LNCAP (cell line): ENCODE results near the gene SRPK3.

Experiments
- TF ChIP-seq, protein P1 (sequence below): fragments of 450-650 bp; IDR thresholded peaks from 2 replicates; pipeline ENCODE4 v1.5.1; 2017; ENCODE audit warnings: mild to moderate bottlenecking

The SRPK3 gene

DNA sequence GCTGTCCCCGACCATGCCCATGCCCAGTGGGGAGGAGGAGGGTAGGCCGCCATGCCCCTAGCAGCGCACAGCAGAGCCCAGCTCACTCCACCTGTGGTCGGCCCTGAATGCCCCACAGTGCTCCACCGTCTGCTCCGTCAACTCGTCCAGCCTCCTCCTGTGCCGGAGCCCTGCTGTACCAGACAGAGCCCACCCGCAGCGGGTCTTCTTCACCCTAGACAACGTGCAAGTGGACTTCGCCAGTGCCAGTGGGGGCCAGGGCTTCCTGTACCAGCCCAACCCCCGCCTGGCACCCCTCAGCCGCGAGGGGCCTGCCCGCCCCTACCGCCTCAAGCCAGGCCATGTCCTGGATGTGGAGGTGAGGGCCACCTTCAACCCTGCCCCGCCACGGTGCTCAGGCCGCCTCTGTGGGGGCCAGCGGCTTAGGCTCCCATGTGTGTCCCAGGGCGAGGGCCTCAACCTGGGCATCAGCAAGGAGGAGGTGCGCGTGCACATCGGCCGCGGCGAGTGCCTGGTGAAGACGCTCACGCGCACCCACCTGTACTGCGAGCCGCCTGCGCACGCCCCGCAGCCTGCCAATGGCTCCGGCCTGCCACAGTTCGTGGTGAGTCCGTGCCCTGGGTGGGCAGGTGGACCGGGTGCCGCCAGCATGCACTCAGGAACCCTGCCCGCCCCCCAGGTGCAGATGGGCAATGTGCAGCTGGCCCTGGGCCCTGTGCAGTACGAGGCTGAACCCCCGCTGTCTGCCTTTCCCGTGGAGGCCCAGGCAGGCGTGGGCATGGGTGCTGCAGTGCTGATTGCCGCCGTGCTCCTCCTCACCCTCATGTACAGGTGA is 6.9 kb upstream of the SRPK3 start:
- TF ChIP-seq, protein P1, sequence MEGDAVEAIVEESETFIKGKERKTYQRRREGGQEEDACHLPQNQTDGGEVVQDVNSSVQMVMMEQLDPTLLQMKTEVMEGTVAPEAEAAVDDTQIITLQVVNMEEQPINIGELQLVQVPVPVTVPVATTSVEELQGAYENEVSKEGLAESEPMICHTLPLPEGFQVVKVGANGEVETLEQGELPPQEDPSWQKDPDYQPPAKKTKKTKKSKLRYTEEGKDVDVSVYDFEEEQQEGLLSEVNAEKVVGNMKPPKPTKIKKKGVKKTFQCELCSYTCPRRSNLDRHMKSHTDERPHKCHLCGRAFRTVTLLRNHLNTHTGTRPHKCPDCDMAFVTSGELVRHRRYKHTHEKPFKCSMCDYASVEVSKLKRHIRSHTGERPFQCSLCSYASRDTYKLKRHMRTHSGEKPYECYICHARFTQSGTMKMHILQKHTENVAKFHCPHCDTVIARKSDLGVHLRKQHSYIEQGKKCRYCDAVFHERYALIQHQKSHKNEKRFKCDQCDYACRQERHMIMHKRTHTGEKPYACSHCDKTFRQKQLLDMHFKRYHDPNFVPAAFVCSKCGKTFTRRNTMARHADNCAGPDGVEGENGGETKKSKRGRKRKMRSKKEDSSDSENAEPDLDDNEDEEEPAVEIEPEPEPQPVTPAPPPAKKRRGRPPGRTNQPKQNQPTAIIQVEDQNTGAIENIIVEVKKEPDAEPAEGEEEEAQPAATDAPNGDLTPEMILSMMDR = no peak

DNA sequence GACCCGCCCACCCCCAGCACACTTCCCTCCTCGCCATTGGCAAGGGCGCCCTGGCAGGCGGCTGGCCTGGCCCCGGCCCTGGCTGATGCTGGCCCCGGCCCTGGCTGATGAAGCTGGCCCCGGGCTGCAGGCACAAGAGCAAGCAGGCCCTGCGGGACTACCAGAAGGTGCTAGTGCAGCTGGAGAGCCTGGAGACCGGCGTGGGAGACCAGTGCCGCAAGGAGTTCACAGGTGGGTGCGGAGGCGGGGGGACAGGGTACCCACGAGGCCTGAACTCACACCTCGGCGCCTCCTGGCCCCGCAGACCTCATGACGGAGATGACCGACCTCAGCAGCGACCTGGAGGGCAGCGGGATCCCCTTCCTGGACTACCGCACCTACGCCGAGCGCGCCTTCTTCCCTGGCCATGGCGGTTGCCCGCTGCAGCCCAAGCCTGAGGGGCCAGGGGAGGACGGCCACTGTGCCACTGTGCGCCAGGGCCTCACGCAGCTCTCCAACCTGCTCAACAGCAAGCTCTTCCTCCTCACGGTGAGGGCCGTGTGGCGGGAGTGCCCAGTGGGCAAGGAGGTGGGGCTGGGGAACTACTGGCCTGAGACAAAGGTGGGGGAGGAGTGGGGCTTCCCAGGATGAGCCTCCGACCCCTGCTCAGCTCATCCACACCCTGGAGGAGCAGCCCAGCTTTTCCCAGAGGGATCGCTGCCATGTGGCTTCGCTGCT is 6.1 kb upstream of the SRPK3 start:
- TF ChIP-seq, protein P1 = no peak

DNA sequence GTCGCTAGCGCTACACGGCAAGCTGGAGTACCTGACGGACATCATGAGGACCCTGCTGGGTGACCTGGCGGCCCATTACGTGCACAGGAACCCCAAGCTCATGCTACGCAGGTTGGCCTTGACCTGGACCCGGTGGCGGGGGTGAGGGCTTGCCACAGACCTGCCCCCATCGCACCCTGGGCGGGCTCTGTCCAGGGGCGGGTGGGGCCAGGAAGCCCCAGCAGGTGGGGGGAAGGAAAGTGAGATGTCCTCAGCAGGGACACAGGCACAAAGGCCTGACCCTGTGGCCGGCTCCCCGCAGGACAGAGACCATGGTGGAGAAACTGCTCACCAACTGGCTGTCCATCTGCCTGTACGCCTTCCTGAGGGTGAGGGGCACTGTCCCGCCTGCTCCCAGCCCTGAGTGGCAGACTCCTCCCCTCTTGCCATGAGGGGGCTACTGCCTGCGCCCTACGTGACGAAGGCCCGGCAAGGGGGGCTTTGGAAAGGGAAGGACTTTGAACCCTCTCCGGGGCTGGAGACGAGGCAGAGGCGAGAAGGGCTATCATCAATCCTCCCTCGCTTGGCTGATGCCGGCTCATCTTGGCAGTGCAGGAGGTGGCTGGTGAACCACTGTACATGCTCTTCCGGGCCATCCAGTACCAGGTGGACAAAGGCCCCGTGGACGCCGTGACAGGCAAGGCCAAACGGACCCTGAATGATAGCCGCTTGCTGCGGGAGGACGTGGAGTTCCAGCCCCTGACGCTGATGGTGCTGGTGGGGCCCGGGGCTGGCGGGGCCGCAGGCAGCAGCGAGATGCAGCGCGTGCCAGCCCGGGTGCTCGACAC is 5.3 kb upstream of the SRPK3 start:
- TF ChIP-seq, protein P1 = no peak

DNA sequence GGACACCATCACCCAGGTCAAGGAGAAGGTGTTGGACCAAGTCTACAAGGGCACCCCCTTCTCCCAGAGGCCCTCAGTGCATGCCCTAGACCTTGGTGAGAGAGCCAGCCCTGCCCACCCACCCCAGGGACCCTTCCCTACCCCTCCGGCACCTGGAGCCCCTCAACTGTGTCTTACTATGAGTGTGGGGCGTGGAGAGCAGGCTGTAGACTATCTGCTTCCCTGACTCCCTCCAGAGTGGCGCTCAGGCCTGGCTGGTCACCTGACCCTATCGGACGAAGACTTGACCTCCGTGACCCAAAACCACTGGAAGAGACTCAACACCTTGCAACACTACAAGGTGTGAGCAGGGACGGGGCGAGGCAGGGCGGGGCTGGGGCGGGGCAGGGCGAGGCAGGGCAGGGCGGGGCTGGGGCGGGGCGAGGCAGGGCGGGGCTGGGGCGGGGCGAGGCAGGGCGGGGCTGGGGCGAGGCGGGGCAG is 4.7 kb upstream of the SRPK3 start:
- TF ChIP-seq, protein P1 = no peak

DNA sequence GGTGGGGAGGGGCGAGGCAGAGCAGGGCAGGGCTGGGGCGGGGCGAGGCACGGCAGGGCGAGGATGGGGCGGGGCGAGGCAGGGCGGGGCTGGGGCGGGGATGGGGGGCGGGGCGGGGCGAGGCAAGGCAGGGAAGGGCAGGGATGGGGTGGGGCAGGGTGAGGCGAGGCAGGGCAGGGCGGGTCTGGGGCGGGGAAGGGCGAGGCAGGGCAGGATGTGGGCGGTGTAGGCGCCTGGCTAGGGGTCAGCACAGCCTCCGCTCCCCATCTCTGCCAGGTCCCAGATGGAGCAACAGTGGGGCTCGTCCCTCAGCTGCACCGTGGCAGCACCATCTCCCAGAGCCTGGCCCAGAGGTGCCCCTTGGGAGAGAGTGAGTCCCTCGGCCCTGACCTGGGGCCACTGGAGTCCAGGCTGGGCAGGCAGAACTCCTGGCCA is 4.2 kb upstream of the SRPK3 start:
- TF ChIP-seq, protein P1 = no peak

DNA sequence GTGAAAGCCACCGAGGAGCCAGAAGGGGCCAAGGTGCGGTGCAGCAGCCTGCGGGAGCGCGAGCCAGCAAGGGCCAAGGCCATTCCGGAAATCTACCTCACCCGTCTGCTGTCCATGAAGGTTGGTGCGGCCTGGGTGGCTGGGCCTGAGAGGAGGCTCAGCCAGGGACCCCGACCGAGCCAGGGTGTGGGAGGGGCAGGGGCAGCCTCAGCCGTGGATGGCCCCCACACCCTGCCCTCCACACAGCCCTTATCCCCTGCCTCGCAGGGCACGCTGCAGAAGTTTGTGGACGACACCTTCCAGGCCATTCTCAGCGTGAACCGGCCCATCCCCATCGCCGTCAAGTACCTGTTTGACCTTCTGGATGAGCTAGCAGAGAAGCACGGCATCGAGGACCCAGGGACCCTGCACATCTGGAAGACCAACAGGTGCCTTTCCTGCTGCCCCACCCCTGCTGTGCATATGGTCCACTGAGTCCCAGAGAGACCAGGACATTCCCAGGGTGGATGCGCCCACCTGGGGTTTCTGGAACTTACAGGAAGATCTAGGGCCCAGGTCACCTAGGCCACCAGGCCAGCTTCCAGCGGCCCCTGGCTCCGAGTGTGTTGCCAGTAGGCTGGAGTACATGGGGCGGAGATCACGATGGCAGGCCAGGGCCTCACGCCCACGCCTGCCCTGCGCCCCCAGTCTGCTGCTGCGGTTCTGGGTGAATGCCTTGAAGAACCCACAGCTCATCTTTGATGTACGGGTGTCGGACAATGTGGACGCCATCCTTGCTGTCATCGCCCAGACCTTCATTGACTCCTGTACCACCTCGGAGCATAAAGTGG is 3.4 kb upstream of the SRPK3 start:
- TF ChIP-seq, protein P1 = no peak
